Spinal cord (tissue), 10 donors: ENCODE results near the gene INPP4B. TPM values are rescaled to one million over a fixed set of nuclear protein-coding genes. Genes with fewer than 3 reads are reported as not detected.

Experiments
- DNase-seq, 6 donors: peaks; one replicate each; pipeline versions ENCODE4 v3.0.0 to v3.0.0-alpha.2; 2013 to 2015; ENCODE audit warnings: low spot score in 6 of 6, low read depth in 4 of 6
- H3K27ac ChIP-seq: one replicate; pipeline ENCODE4 v1.5.1; 2013; ENCODE audit warnings: low read depth, low read length, control low read depth
- H3K27me3 ChIP-seq: one replicate; pipeline ENCODE4 v1.6.1; 2013; ENCODE audit warnings: low read length; ENCODE audit not compliant: control insufficient read depth, insufficient read depth
- H3K36me3 ChIP-seq: one replicate; pipeline ENCODE4 v1.6.1; 2013; ENCODE audit warnings: low read length; ENCODE audit not compliant: control insufficient read depth, insufficient read depth
- H3K4me1 ChIP-seq: one replicate; pipeline ENCODE4 v1.6.1; 2013; ENCODE audit warnings: low read length; ENCODE audit not compliant: control insufficient read depth, insufficient read depth
- H3K4me3 ChIP-seq: one replicate; pipeline ENCODE4 v1.5.1; 2013; ENCODE audit warnings: low read depth, low read length, control low read depth
- H3K9me3 ChIP-seq: one replicate; pipeline ENCODE4 v1.6.1; 2013; ENCODE audit warnings: low read length; ENCODE audit not compliant: control insufficient read depth, insufficient read depth
- WGBS: methylation state at CpG from one replicate; pipeline ENCODE4 v1.1.5; 2013; ENCODE audit warnings: missing lambda C conversion rate; ENCODE audit not compliant: insufficient coverage; 5-methylcytosine and 5-hydroxymethylcytosine counted together
- polyA plus RNA-seq, 2 donors: library from polyadenylated mRNA; unstranded; fragments of 120-200 nt; gene quantifications; one replicate each; pipeline ENCODE4 v1.2.1, GENCODE V29; 2013; ENCODE audit not compliant: insufficient read length in 2 of 2
- total RNA-seq, 2 donors: library from RNA; depleted of rRNA in 1 of 2; stranded (reverse); fragments of 120-200 nt in 1 of 2; fragments of >200 nt in 1 of 2; gene quantifications; one replicate each; pipeline versions ENCODE4 v1.2.3 to v1.2.4, GENCODE V29; 2013 to 2014
- donor health status: healthy.

INPP4B gene
- total and polyA plus RNA-seq, 4 donors = 5.7 to 29.4 (median 14.5) TPM

DNA sequence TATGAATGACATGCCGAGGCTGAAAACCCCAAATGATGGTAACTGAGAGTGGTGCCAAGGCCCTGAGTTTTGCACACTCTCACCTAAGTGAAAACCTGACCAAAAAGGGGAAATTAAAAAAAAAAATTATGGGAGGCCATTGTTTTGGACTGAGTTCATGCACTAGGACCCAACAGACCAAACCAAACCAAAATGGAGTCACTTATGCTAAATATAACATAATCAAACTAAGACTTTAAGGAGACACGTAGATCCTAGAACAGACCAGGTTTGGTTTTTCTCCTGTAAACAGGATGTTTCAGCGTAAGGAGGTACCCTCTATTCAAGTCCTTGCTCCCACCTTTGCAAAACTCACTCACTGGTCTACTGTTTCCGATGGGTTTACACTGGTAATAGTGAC lies 453.0 kb downstream of the INPP4B start:
- Histone ChIP-seq H3K36me3 (no peaks in the 10 kb centered on the region), H3K27ac (no peak overlapping the region), H3K4me1 (no peaks in the 10 kb centered on the region), H3K4me3 (no peak overlapping the region), H3K27me3 (no peaks in the 10 kb centered on the region), H3K9me3 (no peaks in the 10 kb centered on the region)
- no peak for DNase-seq
- 100% methylated on average over 1 of the region's 4 CpGs for WGBS

DNA sequence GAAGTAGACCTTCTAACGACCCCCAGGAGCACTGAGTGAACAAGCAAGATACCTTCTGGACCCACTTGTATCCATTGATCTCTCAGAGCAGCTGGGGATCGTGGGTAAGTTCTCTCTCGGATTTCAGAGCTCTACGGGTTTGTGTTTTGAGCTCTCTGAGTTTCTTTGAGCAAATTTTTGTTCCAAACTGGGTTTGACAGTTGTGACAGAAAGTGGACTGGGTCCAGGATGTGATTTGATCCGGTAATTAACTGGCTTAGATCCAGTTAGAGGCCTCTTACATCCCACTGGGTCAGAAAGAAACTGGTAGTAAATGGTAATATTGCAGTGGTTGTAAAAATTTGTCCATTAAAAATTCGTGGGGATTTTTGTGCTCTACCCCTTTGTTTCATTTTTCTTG lies 459.2 kb downstream of the INPP4B start:
- Histone ChIP-seq H3K27me3 (no peaks in the 10 kb centered on the region), H3K36me3 (no peaks in the 10 kb centered on the region), H3K4me1 (no peaks in the 10 kb centered on the region), H3K4me3 (no peak overlapping the region), H3K9me3 (no peaks in the 10 kb centered on the region), H3K27ac (no peak overlapping the region)
- WGBS = 66% methylated on average over 3 of the region's 6 CpGs
- no peak for DNase-seq

DNA sequence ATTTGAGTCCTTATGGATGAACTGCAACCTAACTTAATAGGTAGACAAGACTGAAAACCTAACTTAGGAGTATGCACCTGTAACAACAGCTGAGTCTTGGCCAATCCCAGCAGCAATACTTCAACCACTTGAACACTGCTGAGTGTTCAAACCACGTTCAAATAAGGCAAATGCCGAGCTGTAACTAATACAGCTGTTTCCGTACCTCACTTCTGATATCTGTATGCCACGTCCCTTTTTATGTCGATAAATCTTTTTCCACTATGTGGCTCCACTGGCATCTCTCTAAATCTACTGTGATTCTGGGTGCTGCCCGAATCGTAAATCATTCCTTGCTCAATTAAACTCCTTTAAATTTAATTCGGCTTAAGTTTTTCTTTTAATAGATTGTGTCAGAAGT lies 459.7 kb downstream of the INPP4B start:
- Histone ChIP-seq H3K27me3 (no peaks in the 10 kb centered on the region), H3K27ac (no peak overlapping the region), H3K36me3 (no peaks in the 10 kb centered on the region), H3K9me3 (no peaks in the 10 kb centered on the region), H3K4me3 (no peak overlapping the region), H3K4me1 (no peaks in the 10 kb centered on the region)
- 89% methylated on average over 5 of the region's 8 CpGs for WGBS
- no peak for DNase-seq

DNA sequence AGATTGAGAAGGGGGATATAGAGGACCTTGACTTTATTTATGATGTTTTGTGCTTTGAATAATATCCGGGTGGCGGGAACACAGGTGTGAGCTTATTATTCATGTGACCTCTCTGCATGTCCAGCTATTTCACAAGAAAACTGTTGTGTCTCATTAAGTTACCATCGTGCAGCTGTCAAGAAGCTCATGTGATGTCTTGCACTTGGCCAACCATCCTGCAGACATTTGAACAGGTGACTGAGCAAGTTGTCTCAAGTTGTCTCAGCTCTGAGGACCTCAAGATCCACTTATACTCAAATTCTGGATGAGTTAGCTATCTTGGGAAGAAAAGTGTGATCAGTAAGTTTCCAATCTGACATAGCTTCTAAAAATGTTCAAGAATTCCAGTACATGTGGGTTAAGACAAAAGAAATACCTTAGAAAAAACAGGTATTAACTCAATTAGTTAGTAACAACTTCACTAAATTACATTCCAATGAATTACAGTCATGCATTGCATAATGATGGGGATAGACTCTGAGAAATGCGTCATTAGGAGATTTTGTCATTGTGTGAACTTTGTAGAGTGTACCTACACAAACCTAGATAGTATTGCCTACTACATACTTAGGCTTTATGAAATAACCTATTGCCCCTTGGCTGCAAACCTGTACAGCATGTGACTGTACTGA lies 462.2 kb downstream of the INPP4B start:
- Histone ChIP-seq H3K36me3 (no peaks in the 10 kb centered on the region), H3K4me3 (no peak overlapping the region), H3K27ac (no peak overlapping the region), H3K9me3 (no peaks in the 10 kb centered on the region), H3K4me1 (peaks cover 3% of the 10 kb centered on the region), H3K27me3 (no peaks in the 10 kb centered on the region)
- DNase-seq = no peak
- no CpG with 5 or more reads among the region's 4 CpGs for WGBS

DNA sequence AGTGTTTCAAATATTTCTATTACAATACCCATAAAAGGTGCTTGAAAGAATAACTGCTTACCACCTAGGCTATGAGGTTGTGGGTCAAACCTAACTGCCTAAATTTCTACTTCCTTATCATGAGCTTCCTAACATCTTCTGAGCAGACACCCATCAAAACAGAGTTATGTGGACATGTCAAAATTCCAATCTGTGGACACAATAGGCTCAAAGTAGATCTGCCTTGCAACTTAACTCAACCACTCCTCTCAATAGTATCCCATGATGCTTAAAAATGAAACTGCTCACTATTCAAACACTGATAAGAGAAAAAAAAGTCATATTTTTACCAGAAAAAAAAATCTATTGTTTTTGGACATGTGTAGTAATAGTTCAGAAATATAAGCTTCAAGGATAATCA lies 462.7 kb downstream of the INPP4B start:
- no peak for DNase-seq
- Histone ChIP-seq H3K9me3 (no peaks in the 10 kb centered on the region), H3K36me3 (no peaks in the 10 kb centered on the region), H3K27ac (no peak overlapping the region), H3K27me3 (no peaks in the 10 kb centered on the region), H3K4me1 (peaks cover 3% of the 10 kb centered on the region), H3K4me3 (no peak overlapping the region)

DNA sequence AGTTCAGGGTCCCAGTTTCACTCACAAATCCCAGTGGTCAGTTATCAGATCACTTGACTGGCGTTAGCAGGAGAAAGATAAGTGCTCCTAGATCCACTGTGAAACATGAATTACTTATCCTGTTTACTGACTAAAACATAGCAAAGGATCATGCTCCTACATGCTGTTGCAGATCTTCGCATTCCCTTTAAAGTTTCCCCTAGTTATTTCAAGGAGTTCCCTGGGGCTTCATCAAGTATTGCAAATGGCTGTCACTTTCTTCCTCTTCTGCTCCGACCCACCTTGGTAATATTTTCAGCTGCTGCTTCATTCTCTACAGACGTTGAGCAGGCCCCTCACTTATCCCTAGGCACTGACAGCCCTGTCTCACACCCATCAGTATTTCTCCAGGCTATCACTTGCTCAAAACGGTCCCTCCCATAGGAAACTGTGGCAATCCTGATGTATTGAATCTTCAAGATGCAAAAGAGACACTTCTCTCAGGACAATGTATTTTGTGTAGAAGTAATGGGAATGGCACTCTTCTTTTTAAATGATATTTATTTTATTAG lies 466.0 kb downstream of the INPP4B start:
- H3K27ac ChIP-seq = no peak overlapping the region
- H3K27me3 ChIP-seq = no peaks in the 10 kb centered on the region
- DNase-seq = no peak
- H3K9me3 ChIP-seq = no peaks in the 10 kb centered on the region
- no peak overlapping the region for H3K4me3 ChIP-seq
- H3K4me1 ChIP-seq = peaks cover 3% of the 10 kb centered on the region
- WGBS = 72% methylated on average over 4 of the region's 5 CpGs
- H3K36me3 ChIP-seq = no peaks in the 10 kb centered on the region

DNA sequence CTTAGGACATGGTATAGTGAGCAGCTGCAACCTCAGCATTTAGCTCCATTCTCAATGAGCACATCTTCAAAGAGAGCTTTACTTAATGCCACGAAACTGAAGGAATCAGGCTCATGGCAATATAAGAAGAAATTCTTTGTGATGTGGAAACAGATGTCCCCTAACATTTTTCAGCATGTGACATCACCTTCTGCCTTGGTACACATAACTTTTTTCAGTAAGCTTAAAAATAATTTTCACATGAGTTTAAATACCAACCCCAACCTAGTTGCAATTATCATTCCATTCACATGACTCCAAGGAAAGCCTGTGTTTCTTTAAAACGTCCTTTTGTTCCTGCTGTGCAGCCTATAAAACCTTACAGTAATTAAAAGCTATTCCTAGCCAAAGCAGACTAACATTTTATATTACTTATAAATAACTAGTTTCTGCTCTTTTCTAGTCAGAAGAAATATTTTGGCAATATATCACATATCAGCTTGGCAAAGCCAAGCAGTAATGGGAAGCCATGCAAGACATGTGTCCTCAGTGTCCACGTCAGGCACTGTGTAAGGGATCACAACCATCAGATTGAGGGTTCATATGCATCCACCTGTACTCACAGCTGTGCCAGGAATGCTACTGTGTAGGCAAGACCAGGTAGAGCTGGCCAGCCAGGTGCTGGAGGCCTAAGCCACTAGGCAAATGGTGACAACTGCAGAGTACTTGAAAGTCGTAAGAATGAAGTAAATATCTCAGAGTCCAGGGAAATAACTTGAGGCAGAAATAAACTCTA lies 466.6 kb downstream of the INPP4B start:
- Histone ChIP-seq H3K36me3 (no peaks in the 10 kb centered on the region), H3K27me3 (no peaks in the 10 kb centered on the region), H3K4me1 (peaks cover 3% of the 10 kb centered on the region), H3K27ac (no peak overlapping the region), H3K4me3 (no peak overlapping the region), H3K9me3 (no peaks in the 10 kb centered on the region)
- WGBS = 75% methylated on average over 2 of the region's 4 CpGs
- DNase-seq = peak in 1 of 6 donors; percentile 14

DNA sequence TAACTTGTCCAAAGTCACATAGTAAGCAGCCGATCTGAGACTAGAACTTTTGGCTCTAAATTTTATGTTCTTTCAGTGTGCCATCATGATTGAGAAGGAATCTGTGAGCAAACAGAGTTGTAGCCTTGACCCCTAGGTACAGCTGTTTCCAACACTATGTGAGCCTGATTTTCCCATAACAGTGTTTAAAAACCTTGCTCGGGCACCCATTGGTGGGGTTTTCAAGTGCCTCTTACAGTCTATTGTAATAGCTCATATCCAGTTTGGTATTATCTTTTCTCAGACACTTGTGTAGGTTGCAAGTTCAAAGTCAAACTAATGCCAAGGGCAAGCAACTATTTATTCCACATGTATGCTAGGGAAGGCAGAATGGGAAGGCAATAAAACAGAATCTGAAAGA lies 467.9 kb downstream of the INPP4B start:
- Histone ChIP-seq H3K4me3 (no peak overlapping the region), H3K27ac (no peak overlapping the region), H3K9me3 (no peaks in the 10 kb centered on the region), H3K4me1 (peaks cover 3% of the 10 kb centered on the region), H3K27me3 (no peaks in the 10 kb centered on the region), H3K36me3 (no peaks in the 10 kb centered on the region)
- DNase-seq = no peak
- WGBS = 82% methylated on average over 1 of the region's 2 CpGs

DNA sequence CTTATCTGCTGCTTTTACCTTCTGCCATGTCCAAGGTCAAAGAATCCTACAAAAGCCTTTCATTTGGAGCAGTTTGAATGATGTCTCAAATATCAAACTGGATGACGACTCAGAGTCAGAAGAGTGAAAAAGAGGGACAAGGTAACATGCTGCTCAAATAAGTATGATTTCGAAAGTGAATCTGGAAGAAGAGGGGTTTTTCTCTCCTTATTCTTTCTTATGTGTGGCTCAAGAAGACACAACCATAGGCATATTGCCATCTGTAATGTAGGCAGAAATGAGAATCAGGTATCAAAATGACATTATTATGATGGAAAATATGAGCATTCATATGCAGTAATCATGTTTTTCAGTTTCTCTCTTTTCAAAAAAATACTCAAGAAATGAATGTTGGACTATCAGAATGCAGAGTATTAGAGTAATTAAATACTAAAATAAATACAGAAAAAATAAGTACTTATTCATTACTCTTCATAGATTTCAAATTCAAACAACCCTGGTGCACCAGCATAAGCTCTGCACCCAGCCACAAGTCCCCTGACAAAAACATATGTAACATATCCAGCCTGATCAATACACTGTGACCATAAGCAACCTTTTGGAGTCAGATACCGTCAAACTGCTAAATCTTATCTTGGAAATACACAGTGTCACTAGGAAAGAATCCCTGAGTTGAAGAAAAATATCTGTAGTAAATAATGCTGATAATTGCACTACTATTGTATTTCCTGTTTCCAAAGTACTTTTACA lies 468.6 kb downstream of the INPP4B start:
- no peaks in the 10 kb centered on the region for H3K36me3 ChIP-seq
- H3K4me3 ChIP-seq = no peak overlapping the region
- H3K4me1 ChIP-seq = peaks cover 3% of the 10 kb centered on the region
- H3K9me3 ChIP-seq = no peaks in the 10 kb centered on the region
- 100% methylated on average over 1 of the region's 3 CpGs for WGBS
- H3K27ac ChIP-seq = no peak overlapping the region
- H3K27me3 ChIP-seq = no peaks in the 10 kb centered on the region
- no peak for DNase-seq
